Parathyroid adenoma (tissue), 2 donors: ENCODE results near the gene MRPS21.

ENCODE experiments used
- H2AFZ ChIP-seq: fragments of 300-600 bp; sonication (generic); one replicate; pipeline ENCODE4 v1.7.0; 2017; ENCODE audit warnings: antibody characterized with exemption, mild to moderate bottlenecking
- H3K27ac ChIP-seq: fragments of 300-600 bp; sonication (generic); one replicate; pipeline ENCODE4 v1.7.0; 2017
- H3K27me3 ChIP-seq: fragments of 300-600 bp; sonication (generic); one replicate; pipeline ENCODE4 v1.7.0; 2017; ENCODE audit warnings: low read length; ENCODE audit not compliant: control insufficient read depth, insufficient read depth
- H3K36me3 ChIP-seq: fragments of 300-600 bp; sonication (generic); one replicate; pipeline ENCODE4 v1.7.0; 2017; ENCODE audit warnings: low read length; ENCODE audit not compliant: control insufficient read depth, insufficient read depth
- H3K4me1 ChIP-seq: fragments of 300-600 bp; sonication (generic); one replicate; pipeline ENCODE4 v1.7.0; 2017; ENCODE audit warnings: control low read depth
- H3K4me2 ChIP-seq: fragments of 300-600 bp; sonication (generic); one replicate; pipeline ENCODE4 v1.7.0; 2017; ENCODE audit warnings: low read length
- H3K4me3 ChIP-seq: fragments of 300-600 bp; sonication (generic); one replicate; pipeline ENCODE4 v1.7.0; 2017; ENCODE audit warnings: low read depth, low read length
- H3K79me2 ChIP-seq: fragments of 300-600 bp; sonication (generic); one replicate; pipeline ENCODE4 v1.7.0; 2017; ENCODE audit warnings: control low read depth
- H3K9ac ChIP-seq: fragments of 300-600 bp; sonication (generic); one replicate; pipeline ENCODE4 v1.7.0; 2017; ENCODE audit warnings: mild to moderate bottlenecking
- H3K9me3 ChIP-seq: fragments of 300-600 bp; sonication (generic); one replicate; pipeline ENCODE4 v1.7.0; 2017; ENCODE audit warnings: low read length; ENCODE audit not compliant: control insufficient read depth
- TF ChIP-seq, protein P1 (sequence below): fragments of 300-600 bp; sonication (generic); IDR thresholded peaks from one replicate; pipeline ENCODE4 v1.7.0; 2017; ENCODE audit warnings: antibody characterized with exemption, mild to moderate bottlenecking
- donor health status: primary hyperparathyroidism.

The MRPS21 gene

DNA sequence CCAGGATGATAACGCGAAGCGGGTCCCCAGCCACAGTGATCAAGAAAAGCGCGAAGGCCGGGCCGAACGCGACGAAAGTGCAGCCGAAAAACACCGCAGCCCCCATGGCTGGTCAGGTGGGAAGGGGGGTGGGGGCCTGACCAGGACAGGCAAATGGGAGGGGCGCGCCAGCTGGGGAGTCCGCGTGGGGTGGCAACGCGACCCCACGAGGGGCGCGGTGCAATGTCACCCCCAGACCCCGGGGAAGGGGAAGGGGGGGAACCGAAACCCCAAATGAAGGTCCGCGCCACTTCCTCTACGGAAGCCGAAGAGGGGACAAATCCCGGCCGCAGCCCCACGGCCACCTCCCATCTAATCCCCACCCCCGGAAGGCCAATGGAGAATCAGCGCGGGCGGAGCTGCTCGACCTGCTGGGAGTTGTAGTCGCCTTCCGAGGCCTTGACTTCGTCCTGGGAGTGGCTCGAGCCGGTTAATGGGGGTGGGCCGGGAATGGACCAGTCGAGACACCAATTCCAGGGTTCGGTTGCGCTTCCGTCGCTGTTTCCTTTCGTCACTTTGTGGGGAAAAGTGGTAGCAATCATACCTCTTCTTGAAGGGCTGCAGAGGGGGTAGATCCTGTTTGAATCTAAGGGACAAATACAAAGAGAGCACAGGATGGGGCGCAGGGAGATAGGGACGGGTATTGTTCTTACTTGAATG, 24.8 kb upstream of the MRPS21 start, which contains the start of gene APH1A:
Gene APH1A, minus strand, starts transcription at position 312 of the 699 bp plus-strand sequence. Its CDS starts 206 bp downstream, at position 106.
- no peaks in the 10 kb centered on the region for H3K9me3 ChIP-seq
- TF ChIP-seq, protein P1, sequence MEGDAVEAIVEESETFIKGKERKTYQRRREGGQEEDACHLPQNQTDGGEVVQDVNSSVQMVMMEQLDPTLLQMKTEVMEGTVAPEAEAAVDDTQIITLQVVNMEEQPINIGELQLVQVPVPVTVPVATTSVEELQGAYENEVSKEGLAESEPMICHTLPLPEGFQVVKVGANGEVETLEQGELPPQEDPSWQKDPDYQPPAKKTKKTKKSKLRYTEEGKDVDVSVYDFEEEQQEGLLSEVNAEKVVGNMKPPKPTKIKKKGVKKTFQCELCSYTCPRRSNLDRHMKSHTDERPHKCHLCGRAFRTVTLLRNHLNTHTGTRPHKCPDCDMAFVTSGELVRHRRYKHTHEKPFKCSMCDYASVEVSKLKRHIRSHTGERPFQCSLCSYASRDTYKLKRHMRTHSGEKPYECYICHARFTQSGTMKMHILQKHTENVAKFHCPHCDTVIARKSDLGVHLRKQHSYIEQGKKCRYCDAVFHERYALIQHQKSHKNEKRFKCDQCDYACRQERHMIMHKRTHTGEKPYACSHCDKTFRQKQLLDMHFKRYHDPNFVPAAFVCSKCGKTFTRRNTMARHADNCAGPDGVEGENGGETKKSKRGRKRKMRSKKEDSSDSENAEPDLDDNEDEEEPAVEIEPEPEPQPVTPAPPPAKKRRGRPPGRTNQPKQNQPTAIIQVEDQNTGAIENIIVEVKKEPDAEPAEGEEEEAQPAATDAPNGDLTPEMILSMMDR = no peak
- H2AFZ ChIP-seq = peak within 1 kb of the TSS; percentile 89
- H3K36me3 ChIP-seq = no peaks in the 10 kb centered on the region
- peak within 1 kb of the TSS; percentile 91 for H3K27ac ChIP-seq
- peaks cover 8% of the 10 kb centered on the region for H3K4me1 ChIP-seq
- peak within 1 kb of the TSS; percentile 82 for H3K4me2 ChIP-seq
- H3K79me2 ChIP-seq = peaks cover 12% of the 10 kb centered on the region
- H3K4me3 ChIP-seq = peak within 1 kb of the TSS; percentile 99
- H3K27me3 ChIP-seq = no peaks in the 10 kb centered on the region
- peak within 1 kb of the TSS; percentile 63 for H3K9ac ChIP-seq

DNA sequence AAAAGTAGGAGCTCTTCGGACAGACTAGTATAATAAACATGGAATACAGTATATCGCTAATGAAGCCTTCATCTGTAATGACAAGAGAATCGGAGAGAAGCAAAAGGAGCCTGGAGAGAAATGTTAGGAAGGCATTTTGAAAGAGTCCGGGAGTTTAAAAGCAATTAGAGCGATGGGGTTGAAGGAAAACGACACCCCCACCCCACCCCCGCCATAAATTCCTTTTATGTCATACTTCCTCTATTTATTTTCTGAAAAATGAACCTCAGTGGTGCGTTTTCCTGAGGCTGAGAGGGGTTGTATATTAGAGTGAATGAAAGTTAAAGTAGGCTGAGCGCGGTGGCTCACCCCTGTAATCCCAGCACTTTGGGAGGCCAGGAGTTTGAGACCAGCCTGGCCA, 24.2 kb upstream of the MRPS21 start:
- peak overlapping the region; percentile 99 for H3K4me3 ChIP-seq
- no peaks in the 10 kb centered on the region for H3K9me3 ChIP-seq
- H3K36me3 ChIP-seq = no peaks in the 10 kb centered on the region
- H3K27me3 ChIP-seq = no peaks in the 10 kb centered on the region
- H3K4me2 ChIP-seq = peak overlapping the region; percentile 82
- H3K4me1 ChIP-seq = peaks cover 8% of the 10 kb centered on the region
- peak overlapping the region; percentile 91 for H3K27ac ChIP-seq
- H3K9ac ChIP-seq = no peak overlapping the region
- H2AFZ ChIP-seq = peak overlapping the region; percentile 89
- TF ChIP-seq, protein P1 = no peak
- H3K79me2 ChIP-seq = peaks cover 12% of the 10 kb centered on the region

DNA sequence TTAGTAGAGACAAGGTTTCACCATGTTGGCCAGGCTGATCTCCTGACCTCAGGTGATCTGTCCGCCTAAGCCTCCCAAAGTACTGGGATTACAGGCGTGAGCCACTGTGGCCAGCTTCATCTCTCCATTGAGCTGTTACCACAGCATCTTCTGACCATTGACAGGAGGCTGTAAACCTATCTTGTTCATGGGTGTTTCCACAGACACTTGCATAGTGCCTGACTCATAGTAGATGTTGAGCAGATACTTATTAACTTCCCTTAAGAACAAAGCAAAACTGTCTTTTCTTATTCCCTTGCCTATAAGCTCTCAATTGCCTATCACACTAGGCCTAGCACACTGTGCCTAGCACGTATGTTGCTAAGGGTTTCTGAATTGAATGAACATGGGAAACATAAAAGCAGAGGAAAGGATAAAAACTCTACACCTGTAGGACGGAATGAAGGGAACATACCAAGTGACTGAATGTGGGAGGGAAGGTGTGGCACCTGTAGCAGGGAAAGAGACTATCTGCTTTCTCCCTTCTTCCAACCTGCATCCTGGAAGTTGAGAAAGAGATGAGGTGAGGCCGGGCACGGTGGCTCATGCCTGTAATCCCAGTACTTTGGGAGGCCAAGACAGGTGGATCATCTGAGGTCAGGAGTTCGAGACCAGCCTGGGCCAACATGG, 22.2 kb upstream of the MRPS21 start:
- Histone ChIP-seq H3K9ac (no peak overlapping the region), H3K4me1 (peaks cover 8% of the 10 kb centered on the region), H3K27me3 (no peaks in the 10 kb centered on the region), H3K4me3 (no peak overlapping the region), H3K9me3 (no peaks in the 10 kb centered on the region), H3K79me2 (peaks cover 12% of the 10 kb centered on the region), H3K27ac (peak overlapping the region; percentile 30), H3K4me2 (no peak overlapping the region), H2AFZ (no peak overlapping the region), H3K36me3 (no peaks in the 10 kb centered on the region)
- TF ChIP-seq, protein P1 = no peak

DNA sequence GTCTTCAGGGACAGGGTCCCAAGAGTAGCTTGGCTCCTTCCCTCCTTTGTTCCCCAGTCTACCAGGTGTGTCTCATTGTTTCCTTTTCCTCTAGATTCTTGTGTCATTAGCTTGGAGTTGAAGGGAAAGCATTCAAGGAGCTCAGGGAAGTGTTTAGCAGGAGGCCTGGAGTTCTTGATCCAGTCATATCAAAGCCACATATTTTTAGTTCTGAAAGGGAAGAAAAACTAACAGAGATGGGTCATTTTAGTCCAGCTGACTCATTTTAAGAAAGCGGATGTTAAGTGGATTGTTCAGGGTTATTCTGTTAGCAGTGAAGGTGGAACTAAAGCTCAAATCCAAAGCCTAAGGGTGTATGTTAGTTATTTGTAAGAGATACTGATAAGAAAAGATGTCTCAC, 20.4 kb upstream of the MRPS21 start:
- H3K79me2 ChIP-seq = peaks cover 4% of the 10 kb centered on the region
- no peak overlapping the region for H3K9ac ChIP-seq
- no peaks in the 10 kb centered on the region for H3K27me3 ChIP-seq
- H3K4me1 ChIP-seq = peaks cover 2% of the 10 kb centered on the region
- H3K27ac ChIP-seq = peak overlapping the region; percentile 29
- H3K9me3 ChIP-seq = no peaks in the 10 kb centered on the region
- no peak overlapping the region for H3K4me3 ChIP-seq
- TF ChIP-seq, protein P1 = no peak
- no peaks in the 10 kb centered on the region for H3K36me3 ChIP-seq
- peak overlapping the region; percentile 57 for H3K4me2 ChIP-seq
- H2AFZ ChIP-seq = peak overlapping the region; percentile 73
